HUES48 (cell line): ENCODE measurements around the gene ERI3.

ENCODE experiments used
- H3K27ac ChIP-seq: one replicate; pipeline ENCODE4 v1.7.0; 2013; ENCODE audit warnings: low read depth, low read length, inconsistent platforms
- H3K27me3 ChIP-seq: 2 replicates; pipeline ENCODE4 v1.6.1; 2013; ENCODE audit warnings: mild to moderate bottlenecking, low read length; ENCODE audit not compliant: control insufficient read depth, insufficient read depth
- H3K36me3 ChIP-seq: 2 replicates; pipeline ENCODE4 v1.6.1; 2013; ENCODE audit warnings: low read length; ENCODE audit not compliant: control insufficient read depth, insufficient read depth
- H3K4me1 ChIP-seq: 2 replicates; pipeline ENCODE4 v1.6.1; 2013; ENCODE audit warnings: mild to moderate bottlenecking, low read length; ENCODE audit not compliant: control insufficient read depth, insufficient read depth
- H3K4me3 ChIP-seq: 2 replicates; pipeline ENCODE4 v1.5.1; 2013; ENCODE audit warnings: mild to moderate bottlenecking, low read depth, low read length
- H3K9ac ChIP-seq: 2 replicates; pipeline ENCODE4 v1.6.1; 2013; ENCODE audit warnings: mild to moderate bottlenecking, low read depth, low read length, moderate library complexity
- H3K9me3 ChIP-seq: 2 replicates; pipeline ENCODE4 v1.6.1; 2013; ENCODE audit warnings: low read length; ENCODE audit not compliant: control insufficient read depth, insufficient read depth

ERI3 gene

GRCh38 chr1:44244986-44245385 lies 110.1 kb downstream of the ERI3 start:
- peaks cover 4% of the 10 kb centered on the region for H3K36me3 ChIP-seq

GRCh38 chr1:44243782-44244495 lies 111.1 kb downstream of the ERI3 start:
- Histone ChIP-seq H3K4me1 (peaks cover 10% of the 10 kb centered on the region), H3K4me3 (no peak overlapping the region), H3K9ac (no peak overlapping the region), H3K9me3 (no peaks in the 10 kb centered on the region), H3K27ac (no peak overlapping the region), H3K36me3 (peaks cover 4% of the 10 kb centered on the region), H3K27me3 (no peaks in the 10 kb centered on the region)

More at GRCh38 chr1:44244986-44245385, 110.1 kb downstream of the ERI3 start:
- Histone ChIP-seq H3K9me3 (no peaks in the 10 kb centered on the region), H3K27ac (no peak overlapping the region), H3K4me3 (no peak overlapping the region), H3K9ac (no peak overlapping the region), H3K4me1 (peaks cover under 1% of the 10 kb centered on the region; the same call in 1 of the 2 replicates), H3K27me3 (no peaks in the 10 kb centered on the region)

GRCh38 chr1:44242746-44243145 lies 112.3 kb downstream of the ERI3 start:
- H3K4me3 ChIP-seq: no peak overlapping the region
- no peak overlapping the region for H3K9ac ChIP-seq
- H3K36me3 ChIP-seq: peaks cover 4% of the 10 kb centered on the region
- H3K27me3 ChIP-seq: no peaks in the 10 kb centered on the region
- H3K4me1 ChIP-seq: peaks cover 15% of the 10 kb centered on the region
- no peak overlapping the region for H3K27ac ChIP-seq
- H3K9me3 ChIP-seq: no peaks in the 10 kb centered on the region

GRCh38 chr1:44240802-44241671 lies 114.0 kb downstream of the ERI3 start:
- no peaks in the 10 kb centered on the region for H3K27me3 ChIP-seq
- no peak overlapping the region for H3K27ac ChIP-seq
- H3K36me3 ChIP-seq: no peaks in the 10 kb centered on the region; the same call in 1 of the 2 replicates
- H3K4me3 ChIP-seq: no peak overlapping the region
- H3K9ac ChIP-seq: no peak overlapping the region
- H3K9me3 ChIP-seq: no peaks in the 10 kb centered on the region
- H3K4me1 ChIP-seq: peaks cover 15% of the 10 kb centered on the region

GRCh38 chr1:44239961-44240371 lies 115.1 kb downstream of the ERI3 start:
- Histone ChIP-seq H3K9ac (no peak overlapping the region), H3K36me3 (no peaks in the 10 kb centered on the region; the same call in 1 of the 2 replicates), H3K27ac (peak overlapping the region; percentile 52), H3K4me1 (peaks cover 15% of the 10 kb centered on the region), H3K9me3 (no peaks in the 10 kb centered on the region), H3K4me3 (no peak overlapping the region), H3K27me3 (no peaks in the 10 kb centered on the region)

- Histone ChIP-seq H3K27me3 (no peaks in the 10 kb centered on the region), H3K9me3 (no peaks in the 10 kb centered on the region), H3K36me3 (no peaks in the 10 kb centered on the region; the same call in 1 of the 2 replicates), H3K4me3 (no peak overlapping the region), H3K4me1 (peaks cover 15% of the 10 kb centered on the region), H3K27ac (peak overlapping the region; percentile 52), H3K9ac (no peak overlapping the region)
Measured at GRCh38 chr1:44239331-44239960, 115.6 kb downstream of the ERI3 start.

GRCh38 chr1:44238660-44239059 lies 116.4 kb downstream of the ERI3 start:
- H3K4me3 ChIP-seq: no peak overlapping the region
- peak overlapping the region; percentile 5 for H3K27ac ChIP-seq
- no peaks in the 10 kb centered on the region for H3K9me3 ChIP-seq
- H3K27me3 ChIP-seq: no peaks in the 10 kb centered on the region
- no peaks in the 10 kb centered on the region for H3K36me3 ChIP-seq
- H3K9ac ChIP-seq: no peak overlapping the region
- peaks cover 15% of the 10 kb centered on the region for H3K4me1 ChIP-seq

- Histone ChIP-seq H3K4me1 (peaks cover 15% of the 10 kb centered on the region), H3K9ac (no peak overlapping the region), H3K27ac (no peak overlapping the region), H3K4me3 (no peak overlapping the region), H3K9me3 (no peaks in the 10 kb centered on the region), H3K36me3 (peaks cover under 1% of the 10 kb centered on the region; the same call in 1 of the 2 replicates), H3K27me3 (no peaks in the 10 kb centered on the region)
Measured at GRCh38 chr1:44237721-44238457, 117.2 kb downstream of the ERI3 start.

GRCh38 chr1:44236490-44237272 lies 118.4 kb downstream of the ERI3 start:
- H3K27me3 ChIP-seq: no peaks in the 10 kb centered on the region
- no peak overlapping the region for H3K4me3 ChIP-seq
- H3K9me3 ChIP-seq: no peaks in the 10 kb centered on the region
- H3K27ac ChIP-seq: no peak overlapping the region
- peaks cover 9% of the 10 kb centered on the region for H3K36me3 ChIP-seq
- no peak overlapping the region for H3K9ac ChIP-seq
- peaks cover 15% of the 10 kb centered on the region for H3K4me1 ChIP-seq

- Histone ChIP-seq H3K27ac (no peak overlapping the region), H3K4me3 (no peak overlapping the region), H3K9ac (no peak overlapping the region)
Measured at GRCh38 chr1:44235808-44236207, 119.2 kb downstream of the ERI3 start.

More at GRCh38 chr1:44235808-44236207, 119.2 kb downstream of the ERI3 start:
- Histone ChIP-seq H3K4me1 (peaks cover 15% of the 10 kb centered on the region), H3K36me3 (peaks cover 12% of the 10 kb centered on the region), H3K27me3 (no peaks in the 10 kb centered on the region), H3K9me3 (no peaks in the 10 kb centered on the region)
